ELF-1 (cell line): ENCODE data around the gene NID1.

ENCODE experiments used
- DNase-seq: peaks from one replicate; pipeline ENCODE4 v3.0.0-alpha.2; 2016; ENCODE audit warnings: low read depth, low spot score

The NID1 gene

DNA sequence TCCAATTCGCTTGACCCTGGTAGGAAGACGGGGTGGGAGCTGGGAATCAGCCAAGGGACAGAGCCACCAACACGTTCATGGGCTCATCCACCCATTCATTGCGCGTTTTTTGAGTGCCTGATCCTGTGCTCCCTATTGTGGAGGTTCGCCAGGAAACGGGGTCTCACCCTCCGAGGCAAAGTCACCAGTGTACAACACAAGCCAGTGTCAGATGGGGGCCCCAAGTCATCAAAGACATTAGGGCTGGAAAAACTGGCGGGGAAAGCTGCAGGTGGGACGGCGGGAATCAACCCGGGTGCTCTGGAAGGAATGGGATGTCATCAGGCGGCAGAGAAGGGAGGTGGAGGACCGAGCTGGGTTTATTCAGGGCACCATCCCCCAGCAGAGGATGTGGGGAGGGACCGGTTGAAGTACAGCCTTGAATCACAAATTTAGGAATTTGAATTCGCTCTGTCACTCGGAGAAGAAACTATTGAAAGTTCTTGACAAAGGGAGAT lies 667 bp upstream of the NID1 start:
- DNase-seq: peak; percentile 26

DNA sequence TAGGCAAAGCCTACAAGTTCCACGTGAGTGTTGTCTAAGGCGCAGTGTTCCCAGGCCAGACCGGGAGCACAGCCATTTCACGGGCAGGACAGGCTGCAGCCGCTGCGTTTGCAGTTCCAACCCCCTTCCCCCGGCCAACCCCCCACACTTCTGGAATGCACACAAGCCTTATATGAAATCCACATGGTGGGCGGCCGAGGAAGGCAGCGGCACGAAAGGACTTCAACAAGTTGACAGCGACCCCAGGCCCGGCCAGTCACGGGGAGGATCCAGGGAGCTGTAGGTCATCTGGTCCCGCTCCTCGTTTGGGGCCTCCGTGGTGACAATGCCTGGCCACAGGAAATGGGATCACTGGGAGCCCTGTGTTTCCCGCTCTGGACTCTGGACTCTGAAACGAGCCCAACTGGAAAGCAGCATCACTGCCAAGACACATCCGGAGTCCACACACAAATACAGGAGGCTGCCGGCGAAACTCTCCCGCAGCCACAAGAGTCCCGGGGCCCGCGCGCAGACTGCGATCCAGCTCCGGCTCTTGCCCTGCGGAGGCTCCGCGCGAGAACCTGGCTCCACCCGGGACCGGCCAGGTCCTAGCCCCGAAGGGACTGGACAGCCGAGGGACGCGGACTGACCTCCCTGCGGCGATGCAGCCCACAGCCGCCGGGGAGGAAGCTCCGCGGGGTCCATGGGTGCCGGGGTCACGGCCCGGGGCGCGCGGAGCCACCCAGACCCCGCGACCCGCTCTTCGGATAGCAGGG lies 794 bp downstream of the NID1 start:
- peak; percentile 64 for DNase-seq

DNA sequence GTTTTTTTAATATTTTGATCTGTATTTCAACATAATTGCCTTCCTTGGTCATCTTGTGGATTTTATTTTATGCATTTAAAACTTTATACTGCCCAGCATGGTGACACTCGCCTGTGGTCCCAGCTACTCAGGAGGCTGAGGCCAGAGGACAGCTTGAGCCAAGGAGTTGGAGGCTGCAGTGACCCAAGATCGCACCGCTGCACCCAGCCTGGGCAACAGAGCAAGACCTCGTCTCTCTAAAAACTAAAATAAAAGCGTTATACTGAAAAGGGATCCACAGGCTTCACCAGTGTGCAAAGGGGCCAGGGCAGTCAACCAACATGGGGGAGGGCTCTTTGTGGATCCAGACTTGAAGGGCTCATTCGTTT lies 1.4 kb downstream of the NID1 start:
- DNase-seq: no peak

DNA sequence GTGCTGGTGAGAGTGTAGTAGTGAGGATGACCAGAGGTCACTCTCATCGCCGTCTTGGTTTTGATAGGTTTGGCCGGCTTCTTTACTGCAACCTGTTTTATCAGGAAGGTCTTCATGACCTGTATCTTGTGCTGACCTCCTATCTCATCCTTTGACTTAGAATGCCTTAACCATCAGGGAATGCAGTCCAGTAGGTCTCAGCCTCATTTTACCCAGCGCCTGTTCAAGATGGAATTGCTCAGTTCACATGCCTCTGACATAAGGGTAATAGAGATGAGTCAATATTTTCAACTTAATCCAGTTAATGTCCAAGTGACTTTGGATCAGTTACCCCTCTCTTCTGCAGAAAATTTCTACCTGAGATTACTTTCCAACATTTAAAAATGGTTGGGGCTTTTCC lies 4.6 kb downstream of the NID1 start:
- DNase-seq: no peak

DNA sequence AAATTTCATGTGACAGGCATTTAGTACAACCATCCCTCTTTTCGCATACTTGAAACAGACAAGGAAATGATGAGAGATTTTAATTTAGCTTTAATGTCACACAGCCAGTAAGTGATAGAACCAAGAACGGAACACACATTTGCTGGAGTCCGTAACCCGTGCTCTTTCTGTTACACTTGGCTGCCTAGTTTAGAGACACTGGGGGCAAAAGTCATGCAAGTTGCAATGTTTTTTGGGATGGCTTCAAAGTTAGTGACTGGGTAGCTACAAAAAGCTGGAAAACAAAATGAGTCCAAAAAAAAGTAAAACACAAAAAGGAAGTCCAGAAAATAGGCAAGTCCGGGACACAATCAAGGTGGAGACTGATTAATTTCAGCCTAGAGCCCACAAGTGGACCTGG lies 5.9 kb downstream of the NID1 start:
- no peak for DNase-seq

DNA sequence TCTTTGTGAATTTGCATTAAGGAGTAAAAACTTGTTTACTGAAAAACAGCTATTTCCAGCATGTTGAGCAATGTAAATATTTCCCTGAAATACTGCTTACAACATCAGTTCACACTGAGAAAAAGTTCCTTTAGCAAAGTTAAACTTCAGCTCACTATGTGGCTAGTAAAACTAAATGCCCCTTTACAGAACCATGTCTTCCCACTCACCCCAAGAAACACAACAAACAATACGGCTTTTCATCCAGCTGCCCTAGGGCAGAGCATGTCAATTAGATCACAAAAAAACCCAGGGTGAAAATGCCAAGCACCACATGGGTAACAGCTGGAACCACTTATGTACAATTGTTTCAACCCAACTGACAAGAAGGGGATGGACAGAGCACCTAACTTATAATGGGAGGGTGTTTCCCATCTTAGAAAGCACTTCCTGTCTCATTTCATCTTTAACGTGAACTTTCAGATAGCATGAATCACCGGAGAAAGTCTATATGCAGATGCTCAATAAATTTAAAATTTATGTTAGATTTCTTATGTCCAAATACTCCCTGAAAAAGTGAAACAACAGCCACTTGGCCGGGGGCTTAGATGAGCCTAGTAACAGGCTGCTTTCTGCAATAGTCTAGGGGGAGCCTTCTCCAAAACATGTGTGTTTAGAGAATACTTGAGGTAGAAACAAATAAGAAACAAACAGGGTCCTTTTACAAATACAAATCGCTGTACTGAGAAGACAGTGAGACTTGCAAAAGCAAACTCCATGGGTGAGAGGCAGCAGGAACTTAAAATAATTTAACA lies 6.6 kb downstream of the NID1 start:
- peak; percentile 21 for DNase-seq

DNA sequence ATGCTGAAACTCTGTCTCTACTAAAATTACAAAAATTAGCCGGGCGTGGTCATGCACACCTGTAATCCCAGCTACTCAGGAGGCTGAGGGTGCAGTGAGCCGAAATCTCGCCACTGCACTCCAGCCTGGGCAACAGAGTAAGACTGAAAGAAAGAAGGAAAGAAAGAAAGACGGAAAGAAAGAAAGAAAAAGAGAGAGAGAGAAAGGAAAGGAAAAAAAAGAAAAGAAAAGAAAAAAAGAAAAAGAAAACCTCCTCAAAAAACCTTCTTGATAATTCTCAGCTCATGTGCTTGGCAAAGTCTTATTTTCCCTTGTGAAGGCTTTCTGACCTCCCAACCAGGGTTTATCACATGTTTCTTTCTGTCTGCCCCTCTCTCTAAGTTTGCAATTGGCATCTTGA lies 7.3 kb downstream of the NID1 start:
- DNase-seq: no peak

DNA sequence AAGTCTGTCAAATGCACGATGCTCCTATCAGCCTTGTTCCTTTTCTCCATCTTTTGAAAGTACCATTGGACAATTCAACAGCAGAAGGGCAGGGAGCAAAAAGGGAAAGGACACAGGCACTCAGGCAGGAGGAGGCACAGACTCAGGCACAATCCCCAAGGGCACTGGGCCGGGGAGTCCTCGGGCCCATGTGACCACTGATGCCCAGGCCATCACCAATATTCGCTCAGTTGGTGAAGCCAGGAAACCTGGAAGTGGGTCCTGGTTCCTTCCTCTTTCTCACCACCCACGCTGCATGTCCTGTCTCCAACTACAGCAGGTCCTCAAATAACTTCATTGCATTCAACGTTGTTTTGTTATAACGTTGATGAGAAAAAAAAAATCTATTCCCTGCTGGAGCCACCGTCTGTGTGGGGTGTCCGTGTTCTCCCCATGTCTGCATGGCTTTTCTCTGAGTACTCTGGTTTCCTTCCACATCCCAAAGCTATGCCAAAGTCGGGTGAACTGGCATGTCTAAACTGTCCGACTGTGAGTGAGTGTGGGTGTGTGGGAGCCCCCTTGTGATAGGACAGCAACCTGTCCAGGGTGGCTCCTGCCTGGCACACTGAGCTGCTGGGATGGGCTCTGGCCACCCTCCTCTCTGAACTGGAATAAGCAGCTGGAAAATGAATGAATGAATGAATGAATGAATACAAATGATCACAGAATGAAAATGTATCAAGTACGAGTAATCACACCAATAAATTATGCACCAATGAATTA lies 12.5 kb downstream of the NID1 start:
- no peak for DNase-seq

DNA sequence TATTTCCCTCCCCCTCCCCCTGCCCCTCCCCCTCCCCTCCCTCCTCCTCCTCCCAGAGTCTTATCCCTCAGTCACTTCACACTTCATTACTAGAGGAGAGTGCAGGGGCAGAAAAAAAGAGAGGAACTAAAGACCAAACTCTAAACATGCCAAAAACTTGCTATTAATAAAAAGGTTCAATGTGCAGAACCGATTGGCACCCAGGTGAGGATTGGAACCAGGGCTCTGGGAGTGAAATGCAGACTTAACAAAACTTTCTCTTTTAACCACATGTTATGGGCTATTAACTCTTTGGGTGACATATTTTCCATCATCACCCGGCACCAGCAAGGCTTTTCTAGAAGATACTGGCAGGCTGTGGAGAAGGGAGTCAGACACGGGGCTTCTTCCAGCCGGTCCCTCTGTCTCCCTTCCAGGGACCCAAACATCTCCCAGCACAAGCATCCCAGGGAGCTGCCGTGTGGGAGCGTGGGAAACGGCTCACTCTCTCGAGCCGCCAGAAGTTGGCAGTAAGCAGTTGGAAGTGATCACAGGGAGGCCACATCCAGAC lies 13.6 kb downstream of the NID1 start:
- DNase-seq: no peak

DNA sequence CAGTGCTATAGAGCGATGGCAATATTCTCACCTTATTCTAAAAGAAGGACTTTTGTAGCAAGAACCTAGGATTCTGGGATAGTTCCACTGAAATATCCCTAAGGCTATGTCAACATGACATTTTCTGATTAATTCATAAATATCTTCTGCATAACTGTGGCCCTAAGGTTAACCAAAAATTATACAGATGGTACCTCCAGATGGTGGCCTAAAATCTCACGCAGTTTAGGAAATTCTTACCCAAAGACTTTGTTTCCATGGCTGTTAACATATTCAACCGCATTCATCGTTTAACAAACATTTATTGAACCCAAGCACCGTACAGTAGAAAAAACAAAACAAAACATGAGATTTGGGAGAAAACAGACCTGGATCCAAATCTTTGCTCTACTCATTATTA lies 19.1 kb downstream of the NID1 start:
- no peak for DNase-seq

DNA sequence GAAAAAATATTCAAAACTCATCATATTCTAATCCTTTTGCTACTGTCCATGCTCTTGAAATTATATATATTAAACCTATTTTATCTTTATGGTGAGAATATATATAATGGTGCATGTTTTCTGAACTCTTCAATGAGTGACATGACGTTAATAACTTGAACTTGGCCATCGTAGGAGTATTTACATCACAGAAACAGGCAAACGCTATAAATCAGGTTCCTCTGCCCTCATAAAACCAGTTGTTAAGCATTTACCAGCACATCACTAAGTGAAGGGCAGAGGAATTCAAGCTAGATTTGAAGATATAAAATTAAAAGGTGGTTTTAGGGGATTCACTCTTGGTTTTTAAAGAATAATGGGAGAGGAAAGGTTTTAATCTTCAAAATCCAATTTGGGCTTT lies 20.5 kb downstream of the NID1 start:
- DNase-seq: no peak

DNA sequence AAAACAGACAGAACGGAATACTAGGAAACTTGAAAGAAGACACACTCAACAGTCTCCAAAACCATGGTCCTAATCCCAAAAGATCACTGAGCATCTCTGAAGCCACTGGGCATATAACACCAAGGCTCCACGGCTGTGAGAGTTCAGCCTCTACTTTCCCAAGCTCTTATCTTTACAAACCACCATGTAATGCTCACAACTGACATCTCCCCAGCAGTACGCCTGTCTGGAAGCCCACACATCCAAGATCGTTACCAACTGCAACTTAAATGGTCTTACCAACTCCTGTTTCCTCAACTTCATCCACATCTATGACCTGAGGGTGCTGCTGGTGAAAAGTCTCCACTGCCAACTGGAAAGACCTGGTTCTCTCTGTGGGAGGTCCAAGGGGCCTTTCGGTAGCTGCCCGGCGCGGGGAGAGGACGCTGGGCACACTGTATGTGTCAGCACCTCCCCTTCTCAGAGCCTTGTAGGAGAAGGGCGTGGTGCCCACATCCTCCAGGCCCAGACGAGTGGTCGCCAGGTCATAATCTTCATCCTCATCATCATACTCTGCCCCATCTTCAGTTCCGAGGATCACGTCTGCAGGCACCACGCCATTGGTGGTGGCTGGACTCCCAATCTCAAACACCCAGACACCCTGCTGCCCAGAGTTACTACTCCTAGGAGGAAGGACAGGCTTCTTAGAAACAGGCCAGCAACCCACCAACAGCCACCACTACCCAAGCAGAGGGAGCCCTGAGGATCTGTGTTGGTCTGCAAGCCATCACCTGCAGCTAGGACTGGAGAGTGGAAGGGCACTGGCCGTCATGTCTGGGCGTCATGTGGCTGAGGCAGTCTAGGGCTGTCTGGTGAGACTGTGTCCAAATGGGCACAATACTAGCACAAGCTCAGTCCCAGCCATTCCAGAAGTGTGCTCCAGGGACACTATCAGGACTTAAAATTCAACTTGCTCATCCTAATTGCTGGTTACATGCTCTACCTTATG lies 23.0 kb downstream of the NID1 start:
- no peak for DNase-seq

DNA sequence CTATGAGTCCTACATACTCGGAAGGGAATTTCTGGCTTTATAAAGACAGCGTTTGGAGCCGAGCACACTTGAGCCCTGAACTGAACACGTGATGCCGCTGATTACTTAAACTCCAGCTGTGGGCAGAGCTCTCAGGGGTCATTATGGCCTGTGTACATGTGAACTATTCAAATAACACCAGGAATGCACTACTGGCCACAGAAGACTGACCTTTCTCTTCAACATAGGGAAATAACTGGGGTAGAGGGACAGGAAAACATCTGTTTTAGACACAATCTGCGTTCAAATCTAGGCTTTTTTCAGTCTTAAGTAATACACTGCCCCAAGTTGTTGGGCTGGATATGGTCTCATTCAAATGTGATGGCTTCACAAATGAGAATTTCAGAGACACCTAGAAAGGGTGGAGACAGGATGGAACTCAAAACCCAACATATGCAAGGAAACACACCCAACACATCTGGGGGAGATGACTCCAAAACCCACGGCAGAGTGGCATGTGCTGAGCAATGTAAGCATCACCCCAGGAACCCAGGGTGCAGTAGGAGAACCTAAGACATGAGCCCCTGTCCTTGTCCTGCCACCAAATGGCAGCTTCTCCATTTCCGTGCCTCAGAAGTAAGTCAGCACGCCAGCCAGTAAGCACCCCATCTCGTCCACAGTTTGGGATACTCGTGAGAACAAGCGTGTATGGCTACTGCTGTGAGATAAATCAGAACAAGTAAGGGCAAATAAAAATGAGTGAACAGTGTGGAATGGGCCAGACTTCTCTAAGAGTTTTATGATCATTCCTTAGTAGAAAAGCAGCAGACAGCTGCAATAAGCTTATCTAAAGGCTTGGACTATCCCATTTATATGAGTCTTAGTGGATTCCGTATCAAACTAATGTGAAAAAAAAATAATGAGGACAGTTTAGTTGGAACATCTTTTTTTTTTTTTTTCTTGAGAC lies 24.9 kb downstream of the NID1 start:
- no peak for DNase-seq

DNA sequence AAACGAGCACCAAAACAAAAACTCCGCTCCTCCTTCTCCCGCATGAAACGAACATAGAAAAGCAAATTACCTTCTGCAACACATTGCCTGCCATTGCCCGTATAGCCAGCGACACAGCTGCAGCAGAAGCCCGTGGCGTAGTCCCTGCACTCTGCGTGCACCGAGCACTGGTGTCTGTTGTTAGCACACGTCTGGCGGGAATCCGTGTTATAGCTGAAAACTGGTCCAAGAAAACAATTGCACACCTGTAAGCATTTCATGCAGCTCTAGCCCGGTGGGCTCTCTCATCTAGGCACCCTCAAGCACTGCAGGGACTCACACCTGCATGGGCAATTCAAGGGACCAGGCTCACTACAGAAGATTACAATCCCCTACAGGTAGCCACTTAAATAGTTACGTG lies 26.9 kb downstream of the NID1 start:
- no peak for DNase-seq

DNA sequence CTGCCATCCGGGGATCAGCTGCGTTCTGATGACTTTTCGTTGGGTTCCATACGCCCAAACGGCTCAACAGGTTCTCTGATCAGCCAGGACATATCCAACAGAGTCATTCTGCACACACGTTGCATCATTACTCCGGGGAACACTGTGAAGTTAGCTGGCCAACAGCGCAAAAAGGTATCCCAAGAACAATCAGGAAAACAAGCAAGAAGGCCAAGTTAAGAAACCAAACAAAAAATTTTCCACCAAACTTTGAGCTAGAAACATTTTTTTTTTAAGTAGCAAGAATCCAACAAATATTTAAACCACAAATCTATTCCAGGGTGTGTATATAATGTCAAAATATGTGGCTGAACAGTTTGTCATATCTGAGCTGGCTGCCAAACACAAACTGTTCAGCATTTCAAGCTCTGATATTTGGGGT lies 29.2 kb downstream of the NID1 start:
- DNase-seq: no peak

DNA sequence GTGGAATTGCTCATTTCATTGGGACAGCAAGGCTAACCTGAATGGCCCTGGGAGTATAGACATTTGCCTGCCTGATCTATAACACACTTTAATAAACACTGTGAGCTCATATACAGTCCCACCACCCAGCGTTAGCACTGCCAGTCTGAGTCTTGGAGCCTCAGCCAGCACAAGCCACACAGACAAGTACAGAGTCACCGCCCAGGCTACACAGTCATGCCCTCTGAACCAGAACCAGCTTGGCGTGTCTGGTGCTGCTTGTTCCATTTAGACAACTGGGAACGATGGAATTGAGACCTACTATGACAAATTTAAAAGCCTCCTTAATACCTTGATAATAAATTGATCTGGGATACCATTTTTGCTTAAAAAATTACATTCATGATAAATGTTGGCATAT lies 31.6 kb downstream of the NID1 start:
- no peak for DNase-seq

DNA sequence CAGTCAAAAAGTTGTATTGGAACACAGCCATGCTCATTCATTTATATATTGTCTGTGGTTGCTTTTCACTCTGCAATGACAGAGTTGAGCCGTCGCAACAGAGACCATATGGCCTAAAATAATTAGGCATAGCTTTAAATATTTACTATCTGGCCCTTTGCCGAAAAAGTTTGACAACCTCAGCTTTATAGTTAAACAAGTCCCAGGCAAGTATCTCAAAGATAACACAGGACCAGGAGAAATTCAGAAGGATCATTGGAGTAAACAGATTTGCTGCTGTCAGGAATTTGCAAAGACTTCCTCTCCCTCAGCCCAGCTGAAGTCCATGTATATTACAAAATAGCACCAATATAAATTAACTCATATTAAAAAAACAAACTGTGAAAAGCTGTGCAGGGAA lies 34.4 kb downstream of the NID1 start:
- DNase-seq: no peak

DNA sequence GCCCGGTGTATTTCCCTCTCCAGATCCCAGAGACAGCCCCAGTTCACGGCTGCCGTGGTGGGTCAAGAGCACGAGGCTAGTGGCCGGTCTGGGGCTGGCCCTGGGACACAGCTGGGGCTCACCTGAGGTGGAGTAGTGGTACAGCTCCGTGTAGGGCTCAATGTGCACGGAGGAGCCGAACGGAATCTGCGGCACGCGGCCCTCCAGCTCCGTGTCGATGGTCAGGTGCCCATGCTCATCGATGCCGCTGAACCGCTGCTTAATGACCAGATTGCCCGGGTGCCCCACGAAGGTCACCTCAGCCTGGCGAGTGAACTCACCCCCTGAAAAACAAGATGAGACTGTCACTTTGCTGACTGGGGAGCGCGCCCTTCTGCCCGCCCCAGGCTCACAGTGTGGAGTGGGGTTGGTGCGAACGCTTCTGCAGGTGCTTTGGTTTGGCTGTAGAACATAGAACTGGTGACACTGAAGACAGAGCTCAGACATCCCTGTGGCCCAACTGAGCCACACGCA lies 35.4 kb downstream of the NID1 start:
- no peak for DNase-seq

DNA sequence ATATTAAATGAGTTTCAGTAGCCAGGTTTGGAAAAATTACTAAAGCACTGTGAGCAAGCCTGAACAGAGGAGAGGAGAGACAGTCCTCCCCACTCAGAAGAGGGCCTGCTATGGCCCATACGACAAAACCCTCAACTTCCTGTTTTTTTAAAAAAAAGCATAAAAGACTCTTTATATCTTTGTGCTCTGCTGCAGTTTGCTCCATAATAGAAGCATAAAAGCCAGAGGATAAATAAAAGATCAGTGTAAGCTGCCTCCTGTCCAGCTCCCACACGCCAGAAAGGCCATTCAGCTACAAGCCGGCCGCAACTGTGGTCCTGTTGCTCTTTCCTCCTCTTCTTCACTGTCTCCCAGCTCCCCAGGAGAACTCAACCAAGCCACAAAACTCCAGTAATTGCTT lies 37.8 kb downstream of the NID1 start:
- DNase-seq: no peak

DNA sequence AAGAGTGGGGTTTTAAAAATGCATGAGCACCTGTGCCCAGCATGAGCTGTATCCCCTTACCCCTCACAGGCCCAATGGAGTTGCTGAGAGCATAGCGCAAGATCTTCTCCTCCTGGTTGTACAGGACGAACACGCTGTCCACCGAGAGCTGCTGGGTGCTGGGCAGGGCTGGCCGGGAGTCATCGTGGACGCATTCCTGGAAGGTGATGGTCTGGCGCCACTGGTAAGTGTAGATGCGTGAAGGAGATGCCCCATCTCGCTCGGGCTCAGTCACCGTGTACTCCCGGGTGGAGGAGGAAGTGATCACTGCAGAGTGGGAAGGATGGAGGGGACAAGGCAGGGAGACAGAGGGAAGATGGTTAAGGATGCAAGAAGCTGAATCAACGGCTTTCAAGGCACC lies 39.1 kb downstream of the NID1 start:
- DNase-seq: no peak
